CD4-positive, alpha-beta T cell (primary cell): Measurements from ENCODE around the gene ENDOU. TPM values are rescaled to one million over a fixed set of nuclear protein-coding genes. Genes with fewer than 3 reads are reported as not detected.
A peak's percentile ranks its signal among the peaks of the same experiment; 100 is the strongest.

ENCODE experiments used
- ATAC-seq: fragments of 200-7000 bp; cut with Tn5 transposase; one replicate; pipeline ENCODE4 v1.10.0; 2022; ENCODE audit warnings: mild to moderate bottlenecking; ENCODE audit not compliant: poor library complexity
- CTCF ChIA-PET: fragments of 350-600 bp; sonication (Branson Sonifier 250); formaldehyde crosslinking; loops from one replicate; lab custom pipeline; 2021; ENCODE audit warnings: antibody characterized with exemption, inconsistent platforms; lab: Charles Lee
- POLR2A ChIA-PET: fragments of 350-600 bp; sonication (Branson Sonifier 250); formaldehyde crosslinking; loops from one replicate; lab custom pipeline; 2021; ENCODE audit warnings: antibody characterized with exemption, inconsistent platforms; lab: Charles Lee
- DNase-seq, 14 experiments: peaks; one replicate each; pipeline ENCODE4 v3.0.0-alpha.2; 2013 to 2020; ENCODE audit warnings: mixed read lengths in 2 of 14
- H3K27ac ChIP-seq, 2 donors: one replicate each; pipeline versions ENCODE4 v1.5.1 to v1.7.0; 2013; ENCODE audit warnings: low read length in 2 of 2, low read depth in 1 of 2, mild to moderate bottlenecking in 1 of 2
- H3K27me3 ChIP-seq, 2 experiments: 1 replicate in 1 of 2; 2 replicates in 1 of 2; pipeline versions ENCODE4 v1.6.1 to v1.7.0; 2013; ENCODE audit warnings: low read length in 2 of 2, control low read depth in 1 of 2, mild to moderate bottlenecking in 1 of 2, moderate library complexity in 1 of 2; ENCODE audit not compliant: insufficient read depth in 2 of 2, control insufficient read depth in 1 of 2
- H3K36me3 ChIP-seq: one replicate; pipeline ENCODE4 v1.6.1; 2013; ENCODE audit warnings: low read length, control low read depth; ENCODE audit not compliant: insufficient read depth
- H3K4me1 ChIP-seq: one replicate; pipeline ENCODE4 v1.6.1; 2013; ENCODE audit warnings: low read length, control low read depth; ENCODE audit not compliant: insufficient read depth
- H3K4me3 ChIP-seq: one replicate; pipeline ENCODE4 v1.5.1; 2013; ENCODE audit warnings: mild to moderate bottlenecking, low read length, moderate library complexity
- H3K9me3 ChIP-seq, 2 experiments: 1 replicate in 1 of 2; 2 replicates in 1 of 2; pipeline versions ENCODE4 v1.6.1 to v1.7.0; 2013; ENCODE audit warnings: low read length in 2 of 2, mild to moderate bottlenecking in 2 of 2, control low read depth in 1 of 2, moderate library complexity in 1 of 2; ENCODE audit not compliant: control insufficient read depth in 1 of 2, insufficient read depth in 1 of 2
- H3K27ac Mint-ChIP-seq: one replicate; pipeline ENCODE4 v1.8.0; 2020; ENCODE audit warnings: mixed read lengths
- H3K27me3 Mint-ChIP-seq: one replicate; pipeline ENCODE4 v1.8.0; 2021; ENCODE audit warnings: mixed read lengths
- H3K36me3 Mint-ChIP-seq: one replicate; pipeline ENCODE4 v1.8.0; 2021; ENCODE audit warnings: low read depth, mixed read lengths
- H3K4me1 Mint-ChIP-seq: one replicate; pipeline ENCODE4 v1.8.0; 2021; ENCODE audit warnings: low read depth, mixed read lengths
- H3K4me3 Mint-ChIP-seq: one replicate; pipeline ENCODE4 v1.8.0; 2020; ENCODE audit warnings: mild to moderate bottlenecking, mixed read lengths
- H3K9me3 Mint-ChIP-seq: one replicate; pipeline ENCODE4 v1.8.0; 2020; ENCODE audit warnings: mixed read lengths
- intact Hi-C, 2 experiments: fragments of 100-400 bp; cut with DNase I in 1 of 2; cut with micrococcal nuclease in 1 of 2; formaldehyde crosslinking; loops; one replicate each; pipeline versions ENCODE4 v1.15.1 to v1.9.0; 2023 to 2025; cut with DNase I, micrococcal nuclease
- total RNA-seq, 174 experiments: library from RNA in 2 of 174; stranded (reverse) in 2 of 174; gene quantifications; one replicate each; pipeline ENCODE4 v1.2.3 and lab custom pipeline; 2021 to 2026
- TF ChIP-seq, protein P1 (sequence below): fragments of 200-600 bp; IDR thresholded peaks from one replicate; pipeline ENCODE4 v1.8.0; 2022; ENCODE audit warnings: antibody characterized with exemption, mild to moderate bottlenecking

Gene ENDOU
- total RNA-seq, 2 experiments from 2014 or later = not detected

DNA sequence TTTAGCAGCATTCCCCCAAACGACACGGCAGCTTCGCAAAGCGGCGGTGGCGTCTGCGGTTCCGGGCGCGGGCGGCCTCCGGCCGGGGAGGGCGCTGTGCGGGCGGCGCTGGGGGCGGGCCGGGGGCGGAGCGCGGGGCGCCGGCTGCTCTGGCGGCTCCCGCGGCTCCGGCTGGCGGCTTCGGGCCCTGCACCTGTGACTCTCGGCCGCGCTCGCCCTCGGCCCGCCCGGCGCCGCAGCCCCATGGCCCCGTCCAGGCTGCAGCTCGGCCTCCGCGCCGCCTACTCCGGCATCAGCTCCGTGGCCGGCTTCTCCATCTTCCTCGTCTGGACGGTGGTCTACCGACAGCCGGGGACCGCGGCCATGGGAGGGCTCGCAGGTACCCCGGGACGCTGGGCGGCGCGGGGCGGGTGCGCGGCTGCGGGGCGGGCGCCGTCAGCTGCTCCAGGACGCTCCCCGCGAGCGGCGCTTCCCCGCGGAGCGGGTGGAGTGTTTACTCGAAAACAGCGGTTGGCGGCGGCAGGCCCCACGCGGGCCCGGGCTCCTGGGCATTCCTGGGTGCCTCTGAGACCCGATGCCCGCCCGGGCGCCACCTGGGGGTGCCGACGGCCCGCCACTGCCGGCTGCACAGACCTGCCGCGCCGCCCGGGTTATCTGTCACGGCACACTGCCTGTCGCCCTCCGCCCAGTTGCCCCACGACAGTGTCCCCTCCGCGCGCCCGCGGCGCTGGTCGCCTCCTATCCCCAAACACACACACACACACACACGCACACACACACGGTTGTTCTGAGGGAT, 48.0 kb upstream of the ENDOU start, which contains the start of gene SLC48A1:
Gene SLC48A1, plus strand, starts transcription at position 177 of the 796 bp plus-strand sequence. Its CDS starts 67 bp downstream, at position 244.
- peak; percentile 57 to 91 (median 72) for DNase-seq
- Histone ChIP-seq H3K27ac (no peak within 1 kb of the TSS), H3K4me1 (peaks cover 32% of the 10 kb centered on the region), H3K27me3 (no peaks in the 10 kb centered on the region), H3K36me3 (no peaks in the 10 kb centered on the region), H3K4me3 (peak within 1 kb of the TSS; percentile 54), H3K9me3 (no peaks in the 10 kb centered on the region)
- Mint-ChIP-seq H3K4me1 (peaks cover 29% of the 10 kb centered on the region), H3K4me3 (peak within 1 kb of the TSS; percentile 92), H3K9me3 (no peaks in the 10 kb centered on the region), H3K36me3 (no peaks in the 10 kb centered on the region), H3K27me3 (no peaks in the 10 kb centered on the region), H3K27ac (peak within 1 kb of the TSS; percentile 77)
- CTCF ChIA-PET = interaction anchor here (0.7 to 9.5 kb wide), 13 partner anchors 14 to 398 kb away, joined by 3 to 157 read pairs (median 4); partner anchors contain the start of genes RAPGEF3, RPAP3 and TMEM106C
- POLR2A ChIA-PET = interaction anchor here (0.6 to 2.2 kb wide), 15 partner anchors 10 to 1205 kb away, joined by 3 to 8 read pairs (median 3); partner anchors contain the start of genes RAPGEF3, RPAP3 and WNT1
- ATAC-seq = peak; percentile 94
- intact Hi-C loops = no loop called here
- TF ChIP-seq, protein P1, sequence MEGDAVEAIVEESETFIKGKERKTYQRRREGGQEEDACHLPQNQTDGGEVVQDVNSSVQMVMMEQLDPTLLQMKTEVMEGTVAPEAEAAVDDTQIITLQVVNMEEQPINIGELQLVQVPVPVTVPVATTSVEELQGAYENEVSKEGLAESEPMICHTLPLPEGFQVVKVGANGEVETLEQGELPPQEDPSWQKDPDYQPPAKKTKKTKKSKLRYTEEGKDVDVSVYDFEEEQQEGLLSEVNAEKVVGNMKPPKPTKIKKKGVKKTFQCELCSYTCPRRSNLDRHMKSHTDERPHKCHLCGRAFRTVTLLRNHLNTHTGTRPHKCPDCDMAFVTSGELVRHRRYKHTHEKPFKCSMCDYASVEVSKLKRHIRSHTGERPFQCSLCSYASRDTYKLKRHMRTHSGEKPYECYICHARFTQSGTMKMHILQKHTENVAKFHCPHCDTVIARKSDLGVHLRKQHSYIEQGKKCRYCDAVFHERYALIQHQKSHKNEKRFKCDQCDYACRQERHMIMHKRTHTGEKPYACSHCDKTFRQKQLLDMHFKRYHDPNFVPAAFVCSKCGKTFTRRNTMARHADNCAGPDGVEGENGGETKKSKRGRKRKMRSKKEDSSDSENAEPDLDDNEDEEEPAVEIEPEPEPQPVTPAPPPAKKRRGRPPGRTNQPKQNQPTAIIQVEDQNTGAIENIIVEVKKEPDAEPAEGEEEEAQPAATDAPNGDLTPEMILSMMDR = peak; percentile 52

- ChIA-PET POLR2A (interaction anchor here (0.6 to 2.2 kb wide), 13 partner anchors 10 to 1205 kb away, joined by 3 to 8 read pairs (median 4); partner anchors contain the start of genes RAPGEF3, RPAP3 and WNT1), CTCF (interaction anchor here (0.8 to 9.5 kb wide), 12 partner anchors 14 to 191 kb away, joined by 3 to 157 read pairs (median 4); partner anchors contain the start of genes RAPGEF3, RPAP3 and TMEM106C)
- peak overlapping the region; percentile 77 for H3K27ac Mint-ChIP-seq
- no peaks in the 10 kb centered on the region for H3K27me3 ChIP-seq
- TF ChIP-seq, protein P1 = no peak
- DNase-seq = no peak
- no peaks in the 10 kb centered on the region for H3K27me3 Mint-ChIP-seq
- no peaks in the 10 kb centered on the region for H3K9me3 Mint-ChIP-seq
- H3K27ac ChIP-seq = no peak overlapping the region
- peak overlapping the region; percentile 92 for H3K4me3 Mint-ChIP-seq
- H3K4me3 ChIP-seq = peak overlapping the region; percentile 54
- intact Hi-C loops = no loop called here
- peaks cover 32% of the 10 kb centered on the region for H3K4me1 ChIP-seq
- peaks cover 24% of the 10 kb centered on the region for H3K4me1 Mint-ChIP-seq
- H3K36me3 ChIP-seq = no peaks in the 10 kb centered on the region
- H3K9me3 ChIP-seq = no peaks in the 10 kb centered on the region
- ATAC-seq = no peak
- H3K36me3 Mint-ChIP-seq = no peaks in the 10 kb centered on the region
Observed at GRCh38 chr12:47772738-47773061, 47.4 kb upstream of the ENDOU start.

GRCh38 chr12:47772094-47772660, 46.9 kb upstream of the ENDOU start:
- H3K4me1 ChIP-seq = peaks cover 32% of the 10 kb centered on the region
- DNase-seq (no peak), ATAC-seq (no peak)
- H3K36me3 Mint-ChIP-seq = no peaks in the 10 kb centered on the region
- no peaks in the 10 kb centered on the region for H3K27me3 Mint-ChIP-seq
- H3K4me3 Mint-ChIP-seq = peak overlapping the region; percentile 92
- peaks cover 24% of the 10 kb centered on the region for H3K4me1 Mint-ChIP-seq
- TF ChIP-seq, protein P1 = no peak
- H3K36me3 ChIP-seq = no peaks in the 10 kb centered on the region
- H3K27ac ChIP-seq = no peak overlapping the region
- no peaks in the 10 kb centered on the region for H3K9me3 Mint-ChIP-seq
- intact Hi-C loops = no loop called here
- H3K27me3 ChIP-seq = no peaks in the 10 kb centered on the region
- H3K4me3 ChIP-seq = no peak overlapping the region
- ChIA-PET POLR2A (interaction anchor here (0.6 to 2.2 kb wide), 12 partner anchors 9 to 1206 kb away, joined by 3 to 8 read pairs (median 4); partner anchors contain the start of genes RAPGEF3, RPAP3 and WNT1), CTCF (interaction anchor here (0.8 to 9.5 kb wide), 12 partner anchors 13 to 191 kb away, joined by 3 to 157 read pairs (median 4); partner anchors contain the start of genes RAPGEF3, RPAP3 and TMEM106C)
- no peaks in the 10 kb centered on the region for H3K9me3 ChIP-seq
- peak overlapping the region; percentile 77 for H3K27ac Mint-ChIP-seq
